HG03196 (cell line): ENCODE measurements around the gene DNAAF3.
A peak's percentile ranks its signal among the peaks of the same experiment; 100 is the strongest.
"Not testable (repeated sequence)": the region's sequence is repeated elsewhere in the genome, so short reads cannot be mapped to it uniquely, and the experiment has no call there.

ENCODE experiments used
- ATAC-seq: cut with Tn5 transposase; IDR thresholded peaks from one replicate; pipeline ENCODE4 v1.9.1; 2021; ENCODE audit not compliant: unreplicated experiment

Gene DNAAF3

DNA sequence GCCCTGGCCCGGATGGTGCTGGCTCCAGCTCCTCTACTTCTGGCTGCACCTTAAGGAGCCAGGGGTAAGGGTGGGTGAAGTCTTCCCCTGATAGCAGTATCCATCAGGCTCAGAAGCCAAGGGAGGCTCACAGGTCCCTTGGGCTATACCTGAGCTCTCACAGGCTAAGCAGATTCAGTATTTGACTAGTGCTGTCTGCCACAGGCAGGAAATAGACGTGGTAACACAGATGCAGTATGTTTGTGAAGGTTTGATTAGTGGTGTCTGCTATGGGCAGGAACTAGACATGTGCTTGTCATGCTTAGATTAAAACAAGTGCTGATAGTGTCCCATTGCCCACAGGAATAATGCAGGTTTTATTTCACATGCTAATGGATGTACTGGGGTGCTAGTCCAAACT lies 9.7 kb upstream of the DNAAF3 start:
- ATAC-seq, result no peak

DNA sequence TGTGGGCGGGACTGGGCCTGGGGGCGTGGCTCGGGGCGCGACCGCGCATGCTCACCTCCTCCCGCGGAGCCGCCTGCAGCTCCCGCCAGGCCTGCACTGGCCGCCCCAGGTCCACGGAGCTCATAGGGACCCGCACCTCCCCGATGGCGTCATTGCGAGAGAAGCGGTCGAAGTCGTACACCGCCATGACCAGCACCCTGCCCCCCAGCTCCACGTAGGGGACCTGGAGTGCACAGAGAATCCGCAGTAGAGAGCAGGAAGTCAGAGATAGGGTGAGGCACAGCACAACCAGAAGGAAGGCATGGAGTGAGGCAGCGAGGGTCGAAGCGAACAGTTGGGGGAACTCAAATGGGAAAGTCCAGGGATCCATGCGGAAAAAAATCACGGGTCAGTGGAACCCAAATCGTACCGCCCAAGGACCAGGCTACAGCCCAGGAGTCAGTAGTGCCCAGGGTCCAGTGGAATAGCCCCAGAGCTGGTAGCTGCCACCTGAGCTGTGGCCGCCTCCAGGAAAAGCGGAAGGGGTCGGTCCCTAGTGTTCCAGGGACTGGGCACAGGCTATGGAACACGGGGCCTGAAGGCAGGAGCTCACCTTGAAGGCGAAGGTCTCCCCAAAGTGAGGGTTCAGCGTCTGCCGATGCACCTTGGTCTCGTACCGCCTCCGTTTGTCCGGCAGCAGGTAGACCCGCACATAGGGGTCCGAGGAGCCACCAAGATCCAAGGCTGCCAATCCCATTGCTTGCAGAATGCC lies 8.9 kb upstream of the DNAAF3 start:
- ATAC-seq, result no peak

- no peak for ATAC-seq
These were observed 8.2 kb upstream of the DNAAF3 start for GRCh38 chr19:55174425-55175116.

DNA sequence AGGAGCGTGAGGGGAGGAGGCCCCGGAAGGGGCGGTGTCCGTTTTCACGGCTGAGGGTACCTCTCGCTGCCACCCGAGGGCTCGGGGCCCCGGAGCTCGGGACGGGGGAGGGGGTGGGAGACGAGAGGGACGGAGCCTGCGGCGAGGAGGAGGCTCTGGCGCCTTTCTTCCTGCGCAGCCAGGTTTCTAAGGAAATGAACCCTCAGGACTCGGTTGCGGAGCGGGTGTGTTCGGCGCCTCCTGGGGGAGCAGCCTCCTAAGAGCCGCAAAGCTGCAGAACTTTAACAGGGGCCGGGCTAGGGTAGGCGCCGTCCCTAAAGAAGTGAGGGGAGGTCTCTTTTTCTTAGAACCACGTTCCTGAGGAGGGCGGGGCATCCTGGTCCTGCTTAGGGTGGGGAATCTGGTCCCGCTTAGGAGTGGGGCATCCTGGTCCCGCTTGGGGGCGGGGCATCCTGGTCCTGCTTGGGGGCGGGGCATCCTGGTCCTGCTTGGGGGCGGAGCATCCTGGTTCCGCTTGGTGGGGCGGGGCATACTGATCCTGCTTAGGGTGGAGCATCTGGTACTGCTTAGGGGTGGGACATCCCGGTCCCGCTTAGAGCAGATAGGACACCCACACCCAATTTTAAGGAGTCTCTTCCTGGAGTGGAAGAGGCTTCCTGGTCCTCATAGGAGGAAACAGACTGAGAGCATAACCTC lies 7.4 kb upstream of the DNAAF3 start:
- ATAC-seq, result no peak

DNA sequence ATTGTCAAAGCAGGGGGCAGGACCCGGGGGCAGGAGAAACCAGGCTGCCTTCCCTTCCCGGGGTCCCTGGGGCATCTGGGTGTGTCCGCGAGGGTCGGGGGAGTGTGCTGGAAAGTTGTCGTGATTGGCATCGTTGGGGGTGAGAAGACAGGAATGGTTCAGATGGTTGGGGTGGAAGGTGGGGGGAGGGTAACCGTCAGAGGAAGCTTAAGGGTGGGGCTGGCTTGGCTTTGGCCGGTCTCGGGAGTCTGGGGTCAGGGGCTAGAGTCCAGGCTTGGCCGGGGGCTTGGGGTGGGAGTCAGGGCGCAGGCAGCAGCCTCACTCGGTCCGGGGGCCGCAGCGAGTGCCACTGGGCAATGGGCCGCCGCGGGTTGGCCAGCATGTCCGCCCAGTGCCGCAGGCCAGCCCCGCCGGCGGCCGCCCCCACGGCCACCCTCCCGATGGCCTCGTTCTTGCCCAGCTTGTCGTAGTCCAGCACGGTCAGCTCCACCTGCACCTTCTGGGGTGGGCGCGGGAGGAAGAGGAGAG lies 6.8 kb upstream of the DNAAF3 start:
- no peak for ATAC-seq

DNA sequence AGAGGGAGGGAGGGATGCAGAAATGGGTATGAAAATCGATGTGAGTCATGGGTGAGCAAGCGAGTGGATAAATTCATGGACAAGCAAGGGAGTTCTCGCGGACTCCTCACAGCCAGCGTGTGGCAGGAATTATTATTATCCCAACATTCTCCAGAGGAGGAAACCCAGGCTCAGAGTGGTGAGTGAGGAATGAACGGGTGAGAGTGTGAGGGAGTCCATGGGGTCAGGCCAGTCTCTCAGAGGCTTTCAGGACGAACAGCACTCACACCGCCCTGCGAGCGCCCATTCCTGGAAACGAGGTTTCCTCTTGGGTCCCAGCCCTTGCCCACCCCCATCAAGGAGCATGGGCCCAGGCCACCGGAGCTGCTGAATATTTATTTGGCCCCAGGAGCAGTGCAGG lies 6.3 kb upstream of the DNAAF3 start:
- ATAC-seq, result no peak

DNA sequence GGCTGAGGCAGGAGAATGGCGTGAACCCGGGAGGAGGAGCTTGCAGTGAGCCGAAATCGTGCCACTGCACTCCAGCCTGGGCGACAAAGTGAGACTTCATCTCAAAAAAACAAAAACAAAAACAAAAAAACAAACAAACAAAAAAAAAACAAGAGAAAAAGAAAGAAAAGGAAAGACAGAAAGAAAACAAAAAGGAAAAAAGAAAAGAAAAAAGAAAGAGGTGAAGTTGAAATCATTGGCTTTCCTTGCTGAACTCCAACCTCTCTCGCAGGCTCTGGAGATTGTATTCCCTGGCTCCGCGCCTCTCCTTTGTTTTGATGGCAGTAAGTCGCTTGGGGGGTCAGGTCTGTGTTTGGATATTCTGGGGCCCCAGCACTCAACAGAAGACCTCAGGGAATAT lies 5.9 kb upstream of the DNAAF3 start:
- ATAC-seq, result not testable (repeated sequence)

- no peak for ATAC-seq
These were observed 5.0 kb upstream of the DNAAF3 start for GRCh38 chr19:55171440-55171839.

DNA sequence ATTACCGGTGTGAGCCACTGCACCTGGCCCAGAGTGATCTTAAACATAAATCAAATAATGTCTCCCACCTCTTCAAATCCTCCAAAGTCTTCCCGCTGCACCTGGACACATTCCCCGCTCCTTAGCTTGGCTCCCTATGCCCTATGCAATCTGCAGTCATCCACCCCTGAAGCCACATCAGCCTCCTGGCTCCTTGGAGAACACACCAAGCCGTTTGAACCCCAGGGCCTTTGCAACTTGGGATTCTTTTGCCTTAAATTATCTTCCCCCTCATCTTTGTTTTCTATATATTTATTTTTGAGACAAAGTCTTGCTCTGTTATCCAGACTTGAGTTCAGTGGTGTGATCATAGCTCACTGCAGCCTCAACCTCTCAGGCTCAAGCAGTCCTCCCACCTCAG lies 2.7 kb upstream of the DNAAF3 start:
- ATAC-seq, result no peak

DNA sequence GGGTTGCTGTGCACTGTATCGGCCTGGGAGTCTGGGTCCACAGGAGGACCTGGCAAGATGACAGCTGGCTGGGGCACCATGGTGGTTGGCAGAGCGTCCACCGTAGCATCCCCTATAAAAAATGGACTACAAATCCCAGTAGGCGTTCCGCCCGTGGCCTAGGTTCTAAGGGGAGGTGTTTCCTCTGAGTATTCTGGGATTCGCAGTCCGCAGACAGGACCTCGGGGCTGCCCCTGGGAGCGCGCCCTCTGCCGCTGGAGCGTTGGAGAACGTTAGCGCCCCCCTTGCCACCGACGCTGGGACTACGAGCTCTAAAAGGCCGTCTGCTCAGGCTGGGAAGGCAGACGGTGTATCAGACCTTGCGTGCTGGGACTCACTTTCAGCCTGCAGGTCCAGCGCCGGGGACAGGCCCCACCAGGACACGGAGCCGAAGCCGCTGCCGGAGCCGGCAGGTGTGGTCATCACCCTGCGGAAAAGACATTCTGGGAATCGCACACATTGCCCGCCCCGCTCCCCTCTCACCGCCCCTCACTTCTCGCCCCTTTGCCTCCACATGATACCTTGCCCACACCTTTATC lies 372 bp downstream of the DNAAF3 start:
- peak; percentile 27 for ATAC-seq

DNA sequence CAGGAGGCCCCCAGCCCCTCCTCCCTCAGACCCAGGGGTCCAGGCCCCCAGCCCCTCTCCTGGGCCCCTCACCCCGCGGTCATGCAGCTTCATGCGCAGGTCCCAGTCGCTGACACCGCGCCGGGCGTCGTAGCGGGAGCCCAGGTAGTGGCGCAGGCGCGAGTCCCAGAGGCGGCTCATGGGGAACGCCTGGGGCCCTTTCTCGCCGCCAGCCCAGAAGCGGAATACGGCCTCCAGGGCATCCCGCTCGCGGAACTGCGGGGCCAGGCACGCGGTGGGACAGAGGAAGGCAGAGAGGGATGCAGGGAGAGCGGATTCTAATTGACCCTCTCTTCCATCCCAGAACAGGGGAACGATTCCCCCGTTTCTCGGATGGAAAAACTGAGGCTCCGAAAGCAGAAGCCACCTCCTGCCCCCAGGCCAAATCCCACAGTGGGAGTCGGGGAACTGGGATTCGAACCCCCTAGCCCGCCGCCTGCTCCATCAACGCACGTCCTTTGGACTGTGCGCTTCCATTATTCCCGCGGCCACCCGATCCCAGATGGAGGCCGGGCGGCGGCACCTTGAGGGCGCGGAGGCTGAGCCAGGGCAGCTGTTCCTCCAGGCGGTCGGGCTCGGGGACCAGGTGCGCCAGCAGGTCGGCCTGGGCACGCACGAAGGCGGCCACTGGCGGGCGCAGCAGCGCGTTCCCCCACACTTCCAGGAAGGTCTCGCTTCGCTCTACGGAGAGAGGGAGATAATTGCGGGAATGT lies 4.7 kb downstream of the DNAAF3 start:
- ATAC-seq, result no peak

DNA sequence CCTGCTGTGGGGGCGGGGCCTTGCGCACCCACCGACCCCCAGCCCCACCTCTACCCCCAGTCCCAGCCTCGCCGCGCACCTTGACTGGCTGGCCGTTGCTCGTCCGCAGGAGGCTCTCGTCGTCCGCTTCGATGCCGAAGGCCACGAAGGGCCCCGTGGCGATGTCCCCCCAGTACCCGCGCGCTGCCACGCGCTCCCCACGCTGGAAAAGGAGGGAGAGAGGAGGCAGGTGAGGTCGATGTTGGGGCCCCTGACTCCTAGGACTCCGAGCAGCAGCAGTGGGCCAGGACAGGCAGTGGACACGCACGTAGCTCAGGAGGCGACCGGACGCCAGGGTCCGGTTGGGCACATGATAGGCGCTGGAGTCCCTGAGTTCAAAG lies 5.4 kb downstream of the DNAAF3 start:
- ATAC-seq, result no peak

- peak; percentile 72 for ATAC-seq
These were observed 6.1 kb downstream of the DNAAF3 start for GRCh38 chr19:55160128-55160985.

- no peak for ATAC-seq
These were observed 7.3 kb downstream of the DNAAF3 start for GRCh38 chr19:55158848-55159749.

- ATAC-seq, result no peak
These were observed 8.0 kb downstream of the DNAAF3 start for GRCh38 chr19:55158423-55158822.

GRCh38 chr19:55157064-55157908 lies 9.1 kb downstream of the DNAAF3 start, which contains the start of gene TNNI3:
Gene TNNI3, minus strand, starts transcription at chr19:55157732. Its CDS starts 143 bp downstream, at chr19:55157589.
- no peak for ATAC-seq

DNA sequence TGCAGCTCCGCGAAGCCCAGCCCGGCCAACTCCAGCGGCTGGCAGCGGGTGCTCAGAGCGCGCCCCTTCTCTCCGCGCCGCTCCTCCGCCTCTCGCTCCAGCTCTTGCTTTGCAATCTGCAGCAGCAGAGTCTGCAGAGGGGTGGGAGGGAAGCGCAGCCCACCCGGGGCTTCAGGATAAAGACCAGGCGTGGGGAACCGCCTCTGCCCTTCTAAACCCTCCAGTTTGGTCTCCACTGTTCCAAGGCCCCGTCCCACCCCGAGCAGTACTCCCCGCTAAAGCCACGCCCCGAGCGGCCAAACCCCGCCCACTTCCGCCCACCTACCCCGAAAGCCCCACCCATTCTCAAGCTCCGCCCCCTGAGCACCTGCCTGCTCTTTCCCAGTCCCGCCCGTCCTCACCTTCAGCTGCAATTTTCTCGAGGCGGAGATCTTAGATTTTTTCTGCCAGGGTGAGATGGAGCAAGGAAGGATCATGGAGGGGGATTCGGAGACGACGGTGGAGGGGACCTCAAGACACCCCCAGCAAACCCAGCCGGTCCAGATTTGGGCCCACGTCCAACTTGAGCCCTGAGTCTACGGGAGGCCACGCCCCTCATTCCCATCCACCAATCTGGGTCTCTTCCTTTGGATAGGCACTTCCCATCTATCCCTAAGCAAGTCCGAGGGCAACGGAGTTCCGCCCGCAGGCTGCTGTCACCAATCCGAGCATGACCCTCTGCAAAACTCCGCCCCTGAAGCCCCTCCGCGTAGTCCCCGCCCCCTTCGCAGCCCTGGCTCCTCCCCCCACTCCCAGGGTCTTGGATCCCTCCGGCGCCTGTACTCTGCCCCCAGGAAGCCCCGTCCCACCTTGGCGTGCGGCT lies 10.0 kb downstream of the DNAAF3 start:
- no peak for ATAC-seq
